NT2/D1 (cell line): ENCODE data around the gene LTB4R.

Source experiments
- DNase-seq: peaks from one replicate; pipeline ENCODE4 v3.0.0-alpha.2; 2011; ENCODE audit warnings: low read depth, low spot score
- H3K27me3 ChIP-seq: 2 replicates; pipeline ENCODE4 v1.6.0; 2011; ENCODE audit warnings: mild to moderate bottlenecking; ENCODE audit not compliant: insufficient read length, insufficient read depth
- H3K36me3 ChIP-seq: 2 replicates; pipeline ENCODE4 v1.6.1; 2011; ENCODE audit warnings: mild to moderate bottlenecking, low read length, mixed read lengths; ENCODE audit not compliant: insufficient read depth, insufficient read length
- H3K4me1 ChIP-seq: 2 replicates; pipeline ENCODE4 v1.5.1; 2011; ENCODE audit not compliant: insufficient read depth, insufficient read length
- H3K4me3 ChIP-seq: 2 replicates; pipeline ENCODE4 v1.5.1; 2011; ENCODE audit warnings: low read depth; ENCODE audit not compliant: insufficient read length
- H3K9ac ChIP-seq: 2 replicates; pipeline ENCODE4 v1.6.0; 2011; ENCODE audit warnings: low read depth; ENCODE audit not compliant: insufficient read length
- H3K9me3 ChIP-seq: 2 replicates; pipeline ENCODE4 v1.5.1; 2011; ENCODE audit warnings: mild to moderate bottlenecking, low read length; ENCODE audit not compliant: insufficient read depth
- SUZ12 ChIP-seq: IDR thresholded peaks from 2 replicates; pipeline ENCODE4 v1.6.1; 2011; ENCODE audit not compliant: insufficient read length, insufficient read depth; ENCODE audit errors: extremely low read depth
- YY1 ChIP-seq: IDR thresholded peaks from 2 replicates; pipeline ENCODE4 v1.6.1; 2011; ENCODE audit not compliant: insufficient read length, insufficient read depth
- ZNF274 ChIP-seq: IDR thresholded peaks from 2 replicates; pipeline ENCODE4 v1.6.1; 2011; ENCODE audit warnings: mild to moderate bottlenecking, low read depth, low read length

Gene LTB4R

GRCh38 chr14:24356208-24356607, 44.9 kb downstream of the LTB4R start:
- DNase-seq: no peak
- TF ChIP-seq ZNF274: no peak
- no peak for TF ChIP-seq YY1
- no peak for TF ChIP-seq SUZ12
- no peak overlapping the region for H3K9ac ChIP-seq
- no peaks in the 10 kb centered on the region for H3K36me3 ChIP-seq
- H3K27me3 ChIP-seq: no peaks in the 10 kb centered on the region
- H3K9me3 ChIP-seq: no peaks in the 10 kb centered on the region
- H3K4me1 ChIP-seq: peaks cover 2% of the 10 kb centered on the region
- H3K4me3 ChIP-seq: no peak overlapping the region

GRCh38 chr14:24360281-24360680, 49.0 kb downstream of the LTB4R start:
- H3K4me3 ChIP-seq: no peak overlapping the region
- no peak overlapping the region for H3K9ac ChIP-seq
- H3K9me3 ChIP-seq: no peaks in the 10 kb centered on the region
- no peak for DNase-seq
- H3K4me1 ChIP-seq: no peaks in the 10 kb centered on the region
- no peaks in the 10 kb centered on the region for H3K27me3 ChIP-seq
- no peak for TF ChIP-seq YY1
- TF ChIP-seq ZNF274: no peak
- no peak for TF ChIP-seq SUZ12
- H3K36me3 ChIP-seq: no peaks in the 10 kb centered on the region

- no peak for DNase-seq
- Histone ChIP-seq H3K9ac (no peak overlapping the region), H3K27me3 (no peaks in the 10 kb centered on the region), H3K36me3 (no peaks in the 10 kb centered on the region), H3K4me1 (peaks cover 2% of the 10 kb centered on the region), H3K4me3 (no peak overlapping the region), H3K9me3 (no peaks in the 10 kb centered on the region)
- TF ChIP-seq YY1 (no peak), ZNF274 (no peak), SUZ12 (no peak)
Observed at GRCh38 chr14:24361326-24361725, 50.0 kb downstream of the LTB4R start.

GRCh38 chr14:24362241-24362960, 51.1 kb downstream of the LTB4R start:
- Histone ChIP-seq H3K36me3 (no peaks in the 10 kb centered on the region), H3K4me3 (no peak overlapping the region), H3K9me3 (no peaks in the 10 kb centered on the region), H3K9ac (no peak overlapping the region), H3K27me3 (no peaks in the 10 kb centered on the region), H3K4me1 (peaks cover 2% of the 10 kb centered on the region)
- DNase-seq: no peak
- TF ChIP-seq SUZ12: no peak
- no peak for TF ChIP-seq ZNF274
- TF ChIP-seq YY1: no peak

GRCh38 chr14:24363401-24363800, 52.1 kb downstream of the LTB4R start:
- no peaks in the 10 kb centered on the region for H3K36me3 ChIP-seq
- no peaks in the 10 kb centered on the region for H3K27me3 ChIP-seq
- H3K4me1 ChIP-seq: peaks cover 2% of the 10 kb centered on the region
- no peaks in the 10 kb centered on the region for H3K9me3 ChIP-seq
- TF ChIP-seq SUZ12 (no peak), ZNF274 (no peak), YY1 (no peak)
- no peak overlapping the region for H3K4me3 ChIP-seq
- no peak overlapping the region for H3K9ac ChIP-seq
- no peak for DNase-seq

- no peaks in the 10 kb centered on the region for H3K27me3 ChIP-seq
Observed at GRCh38 chr14:24364841-24365240, 53.5 kb downstream of the LTB4R start.

GRCh38 chr14:24365600-24366412, 54.5 kb downstream of the LTB4R start:
- H3K9me3 ChIP-seq: no peaks in the 10 kb centered on the region
- DNase-seq: peak; percentile 86
- peak overlapping the region; percentile 67 for H3K9ac ChIP-seq
- H3K36me3 ChIP-seq: no peaks in the 10 kb centered on the region
- peak overlapping the region; percentile 30 for H3K4me3 ChIP-seq
- TF ChIP-seq ZNF274 (no peak), YY1 (no peak), SUZ12 (no peak)
- H3K27me3 ChIP-seq: no peaks in the 10 kb centered on the region
- H3K4me1 ChIP-seq: peaks cover 2% of the 10 kb centered on the region

More at GRCh38 chr14:24364841-24365240, 53.5 kb downstream of the LTB4R start:
- peaks cover 2% of the 10 kb centered on the region for H3K4me1 ChIP-seq
- DNase-seq: no peak
- H3K36me3 ChIP-seq: no peaks in the 10 kb centered on the region
- no peaks in the 10 kb centered on the region for H3K9me3 ChIP-seq
- TF ChIP-seq YY1 (no peak), ZNF274 (no peak), SUZ12 (no peak)
- H3K9ac ChIP-seq: no peak overlapping the region
- no peak overlapping the region for H3K4me3 ChIP-seq
